ENCODE results near the gene WDR18. TPM values are rescaled to one million over a fixed set of nuclear protein-coding genes. Genes with fewer than 3 reads are reported as not detected.

The WDR18 gene
- total and polyA plus RNA-seq, 2 of the 8 experiments (the other 6 are each of a cell fraction or from before 2014, with no cell fraction given): 87.7 to 177 TPM

DNA sequence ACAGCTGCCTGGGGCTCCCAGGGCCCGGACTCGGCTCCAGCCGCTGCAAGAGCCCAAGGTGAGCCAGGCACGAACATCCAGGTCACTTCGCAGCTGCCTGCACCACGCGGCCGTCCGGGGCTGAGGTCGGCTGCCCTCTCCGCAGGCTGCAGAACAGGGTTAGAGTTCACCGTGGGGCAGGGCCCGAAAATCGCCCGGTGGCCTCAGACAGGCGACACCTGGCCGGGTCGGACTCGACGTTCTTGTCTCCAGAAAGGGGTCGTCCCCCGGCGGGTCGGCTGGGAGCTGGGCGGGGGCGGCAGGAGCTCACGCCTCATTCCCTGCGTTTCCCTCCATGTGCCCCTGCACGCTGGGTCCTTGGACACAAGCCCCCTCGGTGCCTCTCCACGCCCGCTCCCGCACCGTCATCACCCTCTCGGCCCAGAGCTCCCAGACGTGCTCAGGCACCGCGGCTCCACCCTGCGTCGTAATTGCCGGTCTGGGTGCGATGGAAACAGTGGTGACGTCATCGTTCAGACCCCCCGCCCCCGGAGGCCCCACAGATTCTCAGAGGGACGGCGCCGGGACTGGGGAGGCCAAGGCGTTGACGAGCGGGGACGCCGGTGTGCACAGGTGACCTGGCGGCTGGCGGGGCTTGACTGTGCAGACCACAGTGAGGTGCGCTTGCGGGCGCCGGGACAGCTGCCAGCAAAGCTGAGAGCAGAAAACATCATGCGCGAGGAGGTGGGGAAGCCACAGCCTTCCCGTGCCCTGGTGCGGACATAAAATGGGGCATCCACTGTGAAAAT is 12.1 kb downstream of the WDR18 start:
- H3K79me2 ChIP-seq (ENCODE audit: control insufficient read depth in 1 of 2, insufficient read depth in 2 of 2, low read length in 2 of 2): no peaks in the 10 kb centered on the region
- no peak overlapping the region for H2BK12ac ChIP-seq (ENCODE audit: low read depth, low read length)
- no peaks in the 10 kb centered on the region; the same call in 1 of the 2 replicates for H3K79me1 ChIP-seq (ENCODE audit: low read depth, low read length)
- no peak overlapping the region for H3K9ac ChIP-seq (replicated peaks in 1 of 4; ENCODE audit: extremely low read depth in 1 of 4, low read depth in 3 of 4, low read length in 3 of 4)
- H4K20me1 ChIP-seq (replicated peaks in 1 of 2; ENCODE audit: control insufficient read depth in 1 of 2, insufficient read depth in 2 of 2, low read length in 2 of 2): peaks cover 5 to 14% of the 10 kb centered on the region in 2 experiments
- no peak overlapping the region; the same call in 1 of the 2 replicates for H2BK5ac ChIP-seq (ENCODE audit: low read depth, low read length)
- WGBS, 2 experiments (ENCODE audit: extremely low coverage in 1 of 2, insufficient coverage in 1 of 2, insufficient read length in 1 of 2, insufficient replicate concordance in 2 of 2, low coverage in 1 of 2, low lambda C conversion rate in 2 of 2, missing lambda C conversion rate in 1 of 2): 44% methylated on average over 61 of the region's 64 CpGs; no CpG with 5 or more reads in 1 of the 2 experiments
- no peak overlapping the region; the same call in 1 of the 2 replicates for H3K18ac ChIP-seq (ENCODE audit: extremely low read depth, low read length)
- ChIA-PET POLR2A (ENCODE audit: partially characterized antibody) (interaction anchor here (0.6 to 7.3 kb wide), 23 partner anchors 11 to 1665 kb away, joined by 3 to 81 read pairs (median 3); partner anchors contain the start of genes ABCA7, CIRBP and WDR18), CTCF (ENCODE audit: partially characterized antibody) (interaction anchor here (0.7 to 3.4 kb wide), 10 partner anchors 8 to 121 kb away, joined by 3 to 13 read pairs (median 3); partner anchors contain the start of gene ABCA7)
- no peak overlapping the region for H2BK20ac ChIP-seq (ENCODE audit: low read length)
- H3K4ac ChIP-seq (replicated peaks; ENCODE audit: insufficient read length, low read depth, low read length): no peak overlapping the region
- peaks cover 4% of the 10 kb centered on the region; the same call in 1 of the 2 replicates for H3K23me2 ChIP-seq (ENCODE audit: low read depth, low read length)
- H2BK15ac ChIP-seq (ENCODE audit: low read length): 0 out of 2 replicates have a peak overlapping the region, but pooled peaks have one; percentile 61
- peaks cover 0 to 16% (median 3%) of the 10 kb centered on the region in 4 experiments; a peak in 2 of 8 replicates for H3K36me3 ChIP-seq (ENCODE audit: control insufficient read depth in 2 of 4, insufficient read depth in 4 of 4, low read length in 3 of 4)
- H2BK120ac ChIP-seq (replicated peaks; ENCODE audit: low read depth, low read length): no peak overlapping the region
- no peak overlapping the region for H3K14ac ChIP-seq (ENCODE audit: insufficient read length)
- H3K56ac ChIP-seq (replicated peaks; ENCODE audit: insufficient read length, low read depth, low read length): no peak overlapping the region
- peak overlapping the region; percentile 19 for H4K8ac ChIP-seq (ENCODE audit: extremely low read depth, insufficient read depth, low read length)
- H3K27ac ChIP-seq (ENCODE audit: low read depth, low read length): no peak overlapping the region
- H4K5ac ChIP-seq (ENCODE audit: insufficient read length, low read depth, low read length): no peak overlapping the region
- H3K23ac ChIP-seq (ENCODE audit: insufficient read length): no peak overlapping the region
- peaks cover 0 to 10% (median 5%) of the 10 kb centered on the region in 4 experiments; a peak in 3 of 7 replicates for H3K4me1 ChIP-seq (replicated peaks in 1 of 4; ENCODE audit: control insufficient read depth in 3 of 4, insufficient read depth in 4 of 4, low read length in 3 of 4)
- FAIRE-seq (no peak), DNase-seq (ENCODE audit: low read depth in 1 of 2, low spot score in 2 of 2) (peak in 1 of 2 experiments; percentile 77)
- H3K9me3 ChIP-seq (ENCODE audit: insufficient read depth in 2 of 2, low read depth in 1 of 2, low read length in 1 of 2): no peaks in the 10 kb centered on the region
- H4K91ac ChIP-seq (replicated peaks; ENCODE audit: insufficient read length, low read length): no peak overlapping the region
- no peak overlapping the region for H2AFZ ChIP-seq (ENCODE audit: low read length)
- peak overlapping the region in 3 of 4 experiments; percentile 29 to 50 (median 34); a peak in 5 of 8 replicates for H3K4me3 ChIP-seq (ENCODE audit: extremely low read depth in 1 of 4, insufficient read depth in 2 of 4, low read depth in 3 of 4, low read length in 4 of 4)
- H2AK5ac ChIP-seq (ENCODE audit: low read depth, low read length): no peak overlapping the region
- peaks cover 6 to 27% (median 14%) of the 10 kb centered on the region in 4 experiments; a peak in 6 of 7 replicates for H3K27me3 ChIP-seq (replicated peaks in 1 of 4; ENCODE audit: control insufficient read depth in 3 of 4, extremely low read depth in 1 of 4, insufficient read depth in 3 of 4, low read length in 3 of 4)
- H3K4me2 ChIP-seq (ENCODE audit: insufficient read depth in 1 of 2, low read depth in 2 of 2, low read length in 2 of 2): peak overlapping the region; percentile 54 to 77
- TF ChIP-seq, protein P1, sequence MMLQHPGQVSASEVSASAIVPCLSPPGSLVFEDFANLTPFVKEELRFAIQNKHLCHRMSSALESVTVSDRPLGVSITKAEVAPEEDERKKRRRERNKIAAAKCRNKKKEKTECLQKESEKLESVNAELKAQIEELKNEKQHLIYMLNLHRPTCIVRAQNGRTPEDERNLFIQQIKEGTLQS (IDR thresholded peaks at IDR 0.05; ENCODE audit: insufficient read depth, low read depth, low read length): 0 out of 2 replicates have a peak, but pooled peaks have one; percentile 18
- no peak for TF ChIP-seq PHF8 (conservative IDR thresholded peaks at IDR 0.05; ENCODE audit: low read depth, low read length)
- TF ChIP-seq, protein P2, sequence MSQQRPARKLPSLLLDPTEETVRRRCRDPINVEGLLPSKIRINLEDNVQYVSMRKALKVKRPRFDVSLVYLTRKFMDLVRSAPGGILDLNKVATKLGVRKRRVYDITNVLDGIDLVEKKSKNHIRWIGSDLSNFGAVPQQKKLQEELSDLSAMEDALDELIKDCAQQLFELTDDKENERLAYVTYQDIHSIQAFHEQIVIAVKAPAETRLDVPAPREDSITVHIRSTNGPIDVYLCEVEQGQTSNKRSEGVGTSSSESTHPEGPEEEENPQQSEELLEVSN (IDR thresholded peaks at IDR 0.05): peak; percentile 4; the same call in 1 of the 2 replicates
- TF ChIP-seq, protein P3, sequence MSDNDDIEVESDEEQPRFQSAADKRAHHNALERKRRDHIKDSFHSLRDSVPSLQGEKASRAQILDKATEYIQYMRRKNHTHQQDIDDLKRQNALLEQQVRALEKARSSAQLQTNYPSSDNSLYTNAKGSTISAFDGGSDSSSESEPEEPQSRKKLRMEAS (IDR thresholded peaks at IDR 0.05): peak; percentile 52; the same call in 1 of the 2 replicates
- no peak for TF ChIP-seq RFX5 (IDR thresholded peaks at IDR 0.05; ENCODE audit: borderline replicate concordance, low read depth, low read length)
- no peak for TF ChIP-seq FOSL1 (IDR thresholded peaks at IDR 0.05; ENCODE audit: insufficient read depth, low read depth, low read length)
- TF ChIP-seq KDM1A (IDR thresholded peaks at IDR 0.05; ENCODE audit: borderline replicate concordance, low read length): no peak
- TF ChIP-seq SP1 (IDR thresholded peaks at IDR 0.05; ENCODE audit: low read depth, low read length): no peak
- TF ChIP-seq ASH2L (IDR thresholded peaks at IDR 0.05; ENCODE audit: low read length): no peak

Data from H1 (cell line).